Thoracic aorta (tissue), 2 donors: Measurements from ENCODE around the gene UBN1. TPM values are rescaled to one million over a fixed set of nuclear protein-coding genes. Genes with fewer than 3 reads are reported as not detected.

ENCODE experiments used
- ATAC-seq: fragments of 150-250 bp; one replicate; pipeline ENCODE4 v1.8.0; 2017; ENCODE audit warnings: low read depth; ENCODE audit not compliant: insufficient number of reproducible peaks, low FRiP score
- DNase-seq: peaks from one replicate; pipeline ENCODE4 v3.0.0-alpha.2; 2020; ENCODE audit warnings: low spot score
- H3K27ac ChIP-seq, 2 donors: fragments of 200-600 bp; sonication (generic); 1 replicate in 1 of 2; 2 replicates in 1 of 2; pipeline ENCODE4 v1.5.1; 2016; ENCODE audit warnings: mild to moderate bottlenecking in 2 of 2, moderate library complexity in 2 of 2
- H3K27me3 ChIP-seq: fragments of 200-600 bp; sonication (generic); replicated peaks from 2 replicates; pipeline ENCODE4 v1.6.0; 2016; ENCODE audit warnings: mild to moderate bottlenecking; ENCODE audit not compliant: insufficient read depth
- H3K36me3 ChIP-seq: fragments of 200-600 bp; sonication (generic); one replicate; pipeline ENCODE4 v1.5.1; 2016
- H3K4me1 ChIP-seq, 2 donors: fragments of 200-600 bp; sonication (generic); 1 replicate in 1 of 2; 2 replicates in 1 of 2; pipeline versions ENCODE4 v1.5.1 to v1.6.0; 2016; ENCODE audit warnings: low read depth in 2 of 2, mild to moderate bottlenecking in 1 of 2; ENCODE audit not compliant: control insufficient read depth in 1 of 2
- H3K4me3 ChIP-seq: fragments of 200-600 bp; sonication (generic); 2 replicates; pipeline ENCODE4 v1.5.1; 2016; ENCODE audit warnings: mild to moderate bottlenecking
- H3K9me3 ChIP-seq: fragments of 200-600 bp; sonication (generic); 2 replicates; pipeline ENCODE4 v1.5.1; 2016
- total RNA-seq, 2 donors: library from RNA; depleted of rRNA; stranded (reverse); fragments of >200 nt; gene quantifications; one replicate each; pipeline versions ENCODE4 v1.1.0 to v1.2.3, GENCODE V29; 2016
- TF ChIP-seq, protein P1 (sequence below): fragments of 200-600 bp; sonication (generic); IDR thresholded peaks from one replicate; pipeline ENCODE4 v1.5.1; 2019; ENCODE audit warnings: antibody characterized with exemption

UBN1 gene
- total RNA-seq, 2 donors from 2014 or later: 27.1 to 37.0 TPM

DNA sequence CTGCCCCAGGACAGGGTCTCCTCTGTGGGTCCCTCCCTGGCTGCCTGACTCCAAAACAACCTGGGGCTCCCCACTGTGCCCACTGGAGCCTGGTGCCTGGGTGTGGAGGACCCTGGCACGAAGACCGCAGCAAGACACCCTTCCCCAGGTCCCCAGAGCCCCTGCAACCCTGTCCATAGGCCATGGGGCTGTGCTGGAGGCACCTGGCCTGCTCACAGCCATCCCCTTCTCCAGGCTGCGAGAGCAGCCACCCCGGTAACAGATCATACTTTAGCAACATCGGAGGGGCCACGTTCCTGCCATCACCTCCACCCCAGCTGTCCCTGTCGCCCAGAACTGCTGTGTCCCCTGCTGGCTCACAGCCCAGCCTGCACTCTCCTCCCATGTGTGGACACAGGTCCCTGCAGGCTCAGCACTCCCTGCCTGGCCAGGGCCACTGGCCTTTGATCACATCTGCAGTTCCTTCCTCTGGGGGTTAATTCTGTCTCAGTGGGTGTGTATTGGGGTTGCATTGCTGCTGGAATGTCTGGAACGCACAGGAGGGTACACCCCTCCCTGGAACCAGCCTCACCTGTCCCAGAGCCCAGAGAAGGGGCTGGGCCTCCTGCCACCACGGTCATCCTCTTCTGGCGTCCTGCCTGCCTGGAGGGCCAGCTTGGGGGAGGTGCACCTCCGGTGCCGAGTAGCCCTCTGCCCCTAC is 77.5 kb downstream of the UBN1 start:
- no peak overlapping the region for H3K27ac ChIP-seq

DNA sequence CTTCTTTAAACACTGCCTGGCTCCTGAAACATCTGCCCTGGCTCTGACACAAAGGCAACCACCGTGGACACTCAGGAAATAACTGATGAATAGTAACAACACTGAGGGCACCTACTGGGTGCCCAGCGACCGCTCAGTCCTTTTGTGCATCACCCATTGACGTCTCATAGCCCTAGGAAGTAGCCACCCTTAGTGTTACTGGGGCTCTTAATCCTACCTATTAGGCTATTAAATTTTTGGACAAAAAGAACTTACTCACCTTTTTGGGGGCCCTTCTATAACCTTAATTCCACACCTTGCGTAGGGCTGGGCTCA is 78.0 kb downstream of the UBN1 start:
- Histone ChIP-seq H3K27me3 (no peaks in the 10 kb centered on the region), H3K36me3 (peaks cover 8% of the 10 kb centered on the region), H3K9me3 (peaks cover 10% of the 10 kb centered on the region), H3K4me1 (no peaks in the 10 kb centered on the region), H3K4me3 (no peak overlapping the region), H3K27ac (no peak overlapping the region)
- no peak for ATAC-seq
- DNase-seq: no peak
- TF ChIP-seq, protein P1, sequence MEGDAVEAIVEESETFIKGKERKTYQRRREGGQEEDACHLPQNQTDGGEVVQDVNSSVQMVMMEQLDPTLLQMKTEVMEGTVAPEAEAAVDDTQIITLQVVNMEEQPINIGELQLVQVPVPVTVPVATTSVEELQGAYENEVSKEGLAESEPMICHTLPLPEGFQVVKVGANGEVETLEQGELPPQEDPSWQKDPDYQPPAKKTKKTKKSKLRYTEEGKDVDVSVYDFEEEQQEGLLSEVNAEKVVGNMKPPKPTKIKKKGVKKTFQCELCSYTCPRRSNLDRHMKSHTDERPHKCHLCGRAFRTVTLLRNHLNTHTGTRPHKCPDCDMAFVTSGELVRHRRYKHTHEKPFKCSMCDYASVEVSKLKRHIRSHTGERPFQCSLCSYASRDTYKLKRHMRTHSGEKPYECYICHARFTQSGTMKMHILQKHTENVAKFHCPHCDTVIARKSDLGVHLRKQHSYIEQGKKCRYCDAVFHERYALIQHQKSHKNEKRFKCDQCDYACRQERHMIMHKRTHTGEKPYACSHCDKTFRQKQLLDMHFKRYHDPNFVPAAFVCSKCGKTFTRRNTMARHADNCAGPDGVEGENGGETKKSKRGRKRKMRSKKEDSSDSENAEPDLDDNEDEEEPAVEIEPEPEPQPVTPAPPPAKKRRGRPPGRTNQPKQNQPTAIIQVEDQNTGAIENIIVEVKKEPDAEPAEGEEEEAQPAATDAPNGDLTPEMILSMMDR: no peak

More for the DNA sequence above, 77.5 kb downstream of the UBN1 start:
- Histone ChIP-seq H3K27me3 (no peaks in the 10 kb centered on the region), H3K4me3 (no peak overlapping the region), H3K9me3 (peaks cover 10% of the 10 kb centered on the region), H3K36me3 (peaks cover 8% of the 10 kb centered on the region), H3K4me1 (no peaks in the 10 kb centered on the region)
- DNase-seq (no peak), ATAC-seq (no peak)
- TF ChIP-seq, protein P1: no peak

DNA sequence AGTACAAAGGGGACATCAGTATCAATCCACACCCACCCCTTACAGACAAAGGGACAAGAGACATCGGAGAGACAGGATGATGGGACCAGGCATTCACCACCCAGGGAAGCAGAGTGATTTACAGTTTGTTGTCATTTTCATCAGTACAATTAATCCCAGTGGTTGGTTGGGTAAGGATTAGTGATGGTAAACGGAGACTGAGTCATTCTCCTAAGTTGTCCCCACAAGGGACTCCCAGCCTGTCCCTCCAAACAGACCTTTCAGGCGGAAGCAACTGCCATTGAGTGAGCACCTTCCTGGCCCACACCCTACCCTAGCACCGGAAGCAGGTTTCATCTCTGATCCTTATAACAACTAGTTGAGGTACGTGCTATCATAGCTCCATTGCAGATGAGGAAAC is 78.5 kb downstream of the UBN1 start:
- H3K27ac ChIP-seq: no peak overlapping the region
- H3K27me3 ChIP-seq: no peaks in the 10 kb centered on the region
- ATAC-seq (no peak), DNase-seq (no peak)
- no peak overlapping the region for H3K4me3 ChIP-seq
- TF ChIP-seq, protein P1: no peak
- H3K9me3 ChIP-seq: peaks cover 10% of the 10 kb centered on the region
- H3K4me1 ChIP-seq: no peaks in the 10 kb centered on the region
- H3K36me3 ChIP-seq: peaks cover 8% of the 10 kb centered on the region

DNA sequence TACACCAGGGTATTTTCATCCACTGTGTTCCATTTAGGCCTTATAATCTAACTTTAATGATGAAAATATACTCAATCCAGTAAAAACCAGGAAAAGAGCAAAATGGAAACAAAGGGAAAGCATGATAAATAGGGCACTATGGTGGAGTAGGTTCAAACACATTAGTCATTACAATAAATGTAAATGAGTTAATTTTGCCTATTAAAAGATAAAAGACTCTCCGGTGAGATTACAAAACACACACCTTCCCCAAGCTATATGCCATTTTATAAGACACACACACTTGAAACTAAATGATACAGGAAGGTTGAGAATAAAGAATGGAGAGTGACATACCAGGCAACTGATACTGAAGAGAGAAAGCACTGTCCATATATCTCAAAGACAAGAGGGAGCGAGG is 79.6 kb downstream of the UBN1 start:
- no peak for DNase-seq
- no peak overlapping the region for H3K4me3 ChIP-seq
- TF ChIP-seq, protein P1: no peak
- no peaks in the 10 kb centered on the region for H3K27me3 ChIP-seq
- no peak overlapping the region for H3K27ac ChIP-seq
- ATAC-seq: no peak
- H3K36me3 ChIP-seq: peaks cover 8% of the 10 kb centered on the region
- H3K9me3 ChIP-seq: peaks cover 10% of the 10 kb centered on the region
- no peaks in the 10 kb centered on the region for H3K4me1 ChIP-seq

DNA sequence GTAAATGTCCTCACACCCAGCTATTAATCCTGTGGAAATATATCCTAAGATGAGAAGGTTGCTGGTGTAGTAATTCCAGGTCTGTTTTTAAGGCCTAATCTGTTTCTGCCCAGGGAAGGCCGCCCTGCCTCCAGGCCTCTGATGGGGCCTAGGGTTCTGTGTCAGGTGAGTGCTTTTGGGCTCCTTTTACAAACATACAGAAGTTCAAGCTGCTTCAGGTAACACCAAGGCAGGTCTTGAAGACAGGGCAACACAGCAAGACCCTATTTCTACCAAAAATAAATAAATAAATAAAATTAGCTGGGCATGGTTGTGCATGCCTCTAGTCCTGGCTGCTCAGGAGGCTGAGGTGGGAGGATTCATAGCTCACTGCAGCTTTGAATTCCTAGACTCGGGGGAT is 80.4 kb downstream of the UBN1 start:
- ATAC-seq (no peak), DNase-seq (no peak)
- Histone ChIP-seq H3K27ac (no peak overlapping the region), H3K9me3 (peaks cover 10% of the 10 kb centered on the region), H3K27me3 (no peaks in the 10 kb centered on the region), H3K36me3 (peaks cover 8% of the 10 kb centered on the region), H3K4me3 (no peak overlapping the region), H3K4me1 (no peaks in the 10 kb centered on the region)
- TF ChIP-seq, protein P1: no peak
